Measurements from ENCODE around the gene CHAC2.
A peak's percentile ranks its signal among the peaks of the same experiment; 100 is the strongest.
"Not testable (repeated sequence)": the region's sequence is repeated elsewhere in the genome, so short reads cannot be mapped to it uniquely, and the experiment has no call there.

The CHAC2 gene

GRCh38 chr2:53750041-53750768, 17.4 kb upstream of the CHAC2 start:
- Histone ChIP-seq H3K27ac (ENCODE audit: low read depth, low read length) (no peak overlapping the region), H3K4me3 (ENCODE audit: low read depth in 1 of 2, low read length in 2 of 2) (no peak overlapping the region), H3K36me3 (ENCODE audit: control insufficient read depth in 1 of 2, insufficient read depth in 2 of 2, low read length in 2 of 2) (peaks cover 9 to 11% of the 10 kb centered on the region in 2 donors), H3K27me3 (ENCODE audit: control insufficient read depth in 1 of 2, insufficient read depth in 2 of 2, low read length in 2 of 2) (no peaks in the 10 kb centered on the region), H3K9me3 (ENCODE audit: control insufficient read depth in 1 of 2, low read length in 2 of 2) (no peaks in the 10 kb centered on the region), H3K4me1 (ENCODE audit: control insufficient read depth in 1 of 2, insufficient read depth in 2 of 2, low read length in 2 of 2) (peaks cover 0 to 7% of the 10 kb centered on the region in 2 donors), H3K9ac (ENCODE audit: low read depth in 1 of 2, low read length in 2 of 2) (no peak overlapping the region)

- no peaks in the 10 kb centered on the region for H3K27me3 ChIP-seq (ENCODE audit: control insufficient read depth in 1 of 2, insufficient read depth in 2 of 2, low read length in 2 of 2)
- no peak overlapping the region for H3K4me3 ChIP-seq (ENCODE audit: low read depth in 1 of 2, low read length in 2 of 2)
- H3K36me3 ChIP-seq (ENCODE audit: control insufficient read depth in 1 of 2, insufficient read depth in 2 of 2, low read length in 2 of 2), result peaks cover 9 to 17% of the 10 kb centered on the region in 2 donors
- H3K27ac ChIP-seq (ENCODE audit: low read depth, low read length), result no peak overlapping the region
- peaks cover 0 to 9% of the 10 kb centered on the region in 2 donors for H3K4me1 ChIP-seq (ENCODE audit: control insufficient read depth in 1 of 2, insufficient read depth in 2 of 2, low read length in 2 of 2)
- H3K9me3 ChIP-seq (ENCODE audit: control insufficient read depth in 1 of 2, low read length in 2 of 2), result no peaks in the 10 kb centered on the region
- no peak overlapping the region for H3K9ac ChIP-seq (ENCODE audit: low read depth in 1 of 2, low read length in 2 of 2)
Observed at GRCh38 chr2:53751728-53752127, 15.9 kb upstream of the CHAC2 start.

GRCh38 chr2:53752385-53752784, 15.2 kb upstream of the CHAC2 start:
- Histone ChIP-seq H3K9me3 (ENCODE audit: control insufficient read depth in 1 of 2, low read length in 2 of 2) (no peaks in the 10 kb centered on the region), H3K27ac (ENCODE audit: low read depth, low read length) (no peak overlapping the region), H3K27me3 (ENCODE audit: control insufficient read depth in 1 of 2, insufficient read depth in 2 of 2, low read length in 2 of 2) (no peaks in the 10 kb centered on the region), H3K4me3 (ENCODE audit: low read depth in 1 of 2, low read length in 2 of 2) (no peak overlapping the region), H3K36me3 (ENCODE audit: control insufficient read depth in 1 of 2, insufficient read depth in 2 of 2, low read length in 2 of 2) (peaks cover 9 to 17% of the 10 kb centered on the region in 2 donors), H3K4me1 (ENCODE audit: control insufficient read depth in 1 of 2, insufficient read depth in 2 of 2, low read length in 2 of 2) (peaks cover 0 to 9% of the 10 kb centered on the region in 2 donors), H3K9ac (ENCODE audit: low read depth in 1 of 2, low read length in 2 of 2) (no peak overlapping the region)

- H3K4me1 ChIP-seq (ENCODE audit: control insufficient read depth in 1 of 2, insufficient read depth in 2 of 2, low read length in 2 of 2), result peaks cover 0 to 9% of the 10 kb centered on the region in 2 donors
- no peaks in the 10 kb centered on the region for H3K9me3 ChIP-seq (ENCODE audit: control insufficient read depth in 1 of 2, low read length in 2 of 2)
- H3K36me3 ChIP-seq (ENCODE audit: control insufficient read depth in 1 of 2, insufficient read depth in 2 of 2, low read length in 2 of 2), result peaks cover 3 to 10% of the 10 kb centered on the region in 2 donors
- no peak overlapping the region for H3K27ac ChIP-seq (ENCODE audit: low read depth, low read length)
- no peak overlapping the region for H3K9ac ChIP-seq (ENCODE audit: low read depth in 1 of 2, low read length in 2 of 2)
- no peaks in the 10 kb centered on the region for H3K27me3 ChIP-seq (ENCODE audit: control insufficient read depth in 1 of 2, insufficient read depth in 2 of 2, low read length in 2 of 2)
- H3K4me3 ChIP-seq (ENCODE audit: low read depth in 1 of 2, low read length in 2 of 2), result no peak overlapping the region
Observed at GRCh38 chr2:53753041-53753440, 14.6 kb upstream of the CHAC2 start.

- H3K27ac ChIP-seq (ENCODE audit: low read depth, low read length), result no peak overlapping the region
- H3K36me3 ChIP-seq (ENCODE audit: control insufficient read depth in 1 of 2, insufficient read depth in 2 of 2, low read length in 2 of 2), result peaks cover 0 to 7% of the 10 kb centered on the region in 2 donors
- no peak overlapping the region for H3K9ac ChIP-seq (ENCODE audit: low read depth in 1 of 2, low read length in 2 of 2)
- H3K4me3 ChIP-seq (ENCODE audit: low read depth in 1 of 2, low read length in 2 of 2), result no peak overlapping the region
- H3K9me3 ChIP-seq (ENCODE audit: control insufficient read depth in 1 of 2, low read length in 2 of 2), result no peaks in the 10 kb centered on the region
- H3K4me1 ChIP-seq (ENCODE audit: control insufficient read depth in 1 of 2, insufficient read depth in 2 of 2, low read length in 2 of 2), result peaks cover 0 to 9% of the 10 kb centered on the region in 2 donors
- no peaks in the 10 kb centered on the region for H3K27me3 ChIP-seq (ENCODE audit: control insufficient read depth in 1 of 2, insufficient read depth in 2 of 2, low read length in 2 of 2)
Observed at GRCh38 chr2:53755121-53755520, 12.5 kb upstream of the CHAC2 start.

GRCh38 chr2:53756644-53757043, 11.0 kb upstream of the CHAC2 start:
- H3K4me3 ChIP-seq (ENCODE audit: low read depth in 1 of 2, low read length in 2 of 2), result no peak overlapping the region
- H3K36me3 ChIP-seq (ENCODE audit: control insufficient read depth in 1 of 2, insufficient read depth in 2 of 2, low read length in 2 of 2), result peaks cover 0 to 7% of the 10 kb centered on the region in 2 donors
- H3K27ac ChIP-seq (ENCODE audit: low read depth, low read length), result no peak overlapping the region
- no peaks in the 10 kb centered on the region for H3K27me3 ChIP-seq (ENCODE audit: control insufficient read depth in 1 of 2, insufficient read depth in 2 of 2, low read length in 2 of 2)
- H3K9me3 ChIP-seq (ENCODE audit: control insufficient read depth in 1 of 2, low read length in 2 of 2), result no peaks in the 10 kb centered on the region
- H3K4me1 ChIP-seq (ENCODE audit: control insufficient read depth in 1 of 2, insufficient read depth in 2 of 2, low read length in 2 of 2), result peaks cover 0 to 9% of the 10 kb centered on the region in 2 donors
- no peak overlapping the region for H3K9ac ChIP-seq (ENCODE audit: low read depth in 1 of 2, low read length in 2 of 2)

- H3K9me3 ChIP-seq (ENCODE audit: control insufficient read depth in 1 of 2, low read length in 2 of 2); H3K27me3 ChIP-seq (ENCODE audit: control insufficient read depth in 1 of 2, insufficient read depth in 2 of 2, low read length in 2 of 2); H3K4me1 ChIP-seq (ENCODE audit: control insufficient read depth in 1 of 2, insufficient read depth in 2 of 2, low read length in 2 of 2); H3K27ac ChIP-seq (ENCODE audit: low read depth, low read length); H3K4me3 ChIP-seq (ENCODE audit: low read depth in 1 of 2, low read length in 2 of 2); H3K36me3 ChIP-seq (ENCODE audit: control insufficient read depth in 1 of 2, insufficient read depth in 2 of 2, low read length in 2 of 2); H3K9ac ChIP-seq (ENCODE audit: low read depth in 1 of 2, low read length in 2 of 2): not testable (repeated sequence)
Observed at GRCh38 chr2:53757206-53757605, 10.4 kb upstream of the CHAC2 start.

GRCh38 chr2:53765767-53766166, 1.8 kb upstream of the CHAC2 start:
- Histone ChIP-seq H3K4me1 (ENCODE audit: control insufficient read depth in 1 of 2, insufficient read depth in 2 of 2, low read length in 2 of 2) (peaks cover 23 to 39% of the 10 kb centered on the region in 2 donors), H3K36me3 (ENCODE audit: control insufficient read depth in 1 of 2, insufficient read depth in 2 of 2, low read length in 2 of 2) (peaks cover 0 to 10% of the 10 kb centered on the region in 2 donors), H3K27ac (ENCODE audit: low read depth, low read length) (no peak overlapping the region), H3K9ac (ENCODE audit: low read depth in 1 of 2, low read length in 2 of 2) (no peak overlapping the region), H3K9me3 (ENCODE audit: control insufficient read depth in 1 of 2, low read length in 2 of 2) (no peaks in the 10 kb centered on the region), H3K27me3 (ENCODE audit: control insufficient read depth in 1 of 2, insufficient read depth in 2 of 2, low read length in 2 of 2) (no peaks in the 10 kb centered on the region), H3K4me3 (ENCODE audit: low read depth in 1 of 2, low read length in 2 of 2) (no peak overlapping the region)

- H3K27me3 ChIP-seq (ENCODE audit: control insufficient read depth in 1 of 2, insufficient read depth in 2 of 2, low read length in 2 of 2), result no peaks in the 10 kb centered on the region
- peak overlapping the region; percentile 26 for H3K27ac ChIP-seq (ENCODE audit: low read depth, low read length)
- H3K36me3 ChIP-seq (ENCODE audit: control insufficient read depth in 1 of 2, insufficient read depth in 2 of 2, low read length in 2 of 2), result peaks cover 0 to 2% of the 10 kb centered on the region in 2 donors
- no peaks in the 10 kb centered on the region for H3K9me3 ChIP-seq (ENCODE audit: control insufficient read depth in 1 of 2, low read length in 2 of 2)
- peak overlapping the region; percentile 96 to 97 for H3K4me3 ChIP-seq (ENCODE audit: low read depth in 1 of 2, low read length in 2 of 2)
- peak overlapping the region; percentile 76 to 87 for H3K9ac ChIP-seq (ENCODE audit: low read depth in 1 of 2, low read length in 2 of 2)
- H3K4me1 ChIP-seq (ENCODE audit: control insufficient read depth in 1 of 2, insufficient read depth in 2 of 2, low read length in 2 of 2), result peaks cover 23 to 39% of the 10 kb centered on the region in 2 donors
Observed at GRCh38 chr2:53768242-53768542, 588 bp downstream of the CHAC2 start.

- Histone ChIP-seq H3K27ac (ENCODE audit: low read depth, low read length) (no peak overlapping the region), H3K9ac (ENCODE audit: low read depth in 1 of 2, low read length in 2 of 2) (no peak overlapping the region), H3K36me3 (ENCODE audit: control insufficient read depth in 1 of 2, insufficient read depth in 2 of 2, low read length in 2 of 2) (peaks cover 0 to 6% of the 10 kb centered on the region in 2 donors), H3K4me1 (ENCODE audit: control insufficient read depth in 1 of 2, insufficient read depth in 2 of 2, low read length in 2 of 2) (peaks cover 20 to 37% of the 10 kb centered on the region in 2 donors), H3K27me3 (ENCODE audit: control insufficient read depth in 1 of 2, insufficient read depth in 2 of 2, low read length in 2 of 2) (no peaks in the 10 kb centered on the region), H3K9me3 (ENCODE audit: control insufficient read depth in 1 of 2, low read length in 2 of 2) (no peaks in the 10 kb centered on the region), H3K4me3 (ENCODE audit: low read depth in 1 of 2, low read length in 2 of 2) (no peak overlapping the region)
Observed at GRCh38 chr2:53769318-53769945, 1.8 kb downstream of the CHAC2 start.
